HL-60 (cell line): Measurements from ENCODE around the gene MIPOL1.

Experiments
- CTCF ChIP-seq: IDR thresholded peaks from one replicate; pipeline ENCODE4 v1.5.1; 2011; ENCODE audit warnings: low read length, control low read depth, inconsistent platforms; ENCODE audit not compliant: insufficient read depth
- POLR2AphosphoS5 ChIP-seq: IDR thresholded peaks from 2 replicates; pipeline ENCODE4 v1.6.1; 2012; ENCODE audit warnings: low read depth
- REST ChIP-seq: IDR thresholded peaks from 2 replicates; pipeline ENCODE4 v1.6.1; 2012; ENCODE audit warnings: low read depth; ENCODE audit not compliant: insufficient replicate concordance
- SPI1 ChIP-seq: IDR thresholded peaks from 2 replicates; pipeline ENCODE4 v1.6.1; 2012; ENCODE audit warnings: low read depth, mild to moderate bottlenecking, borderline replicate concordance

- TF ChIP-seq REST: no peak
- TF ChIP-seq CTCF: no peak
- TF ChIP-seq POLR2AphosphoS5: no peak
- TF ChIP-seq SPI1: no peak
Measured at GRCh38 chr14:37580146-37580545, 382.4 kb downstream of the MIPOL1 start.
